Measurements from ENCODE around the gene LMLN.

DNA sequence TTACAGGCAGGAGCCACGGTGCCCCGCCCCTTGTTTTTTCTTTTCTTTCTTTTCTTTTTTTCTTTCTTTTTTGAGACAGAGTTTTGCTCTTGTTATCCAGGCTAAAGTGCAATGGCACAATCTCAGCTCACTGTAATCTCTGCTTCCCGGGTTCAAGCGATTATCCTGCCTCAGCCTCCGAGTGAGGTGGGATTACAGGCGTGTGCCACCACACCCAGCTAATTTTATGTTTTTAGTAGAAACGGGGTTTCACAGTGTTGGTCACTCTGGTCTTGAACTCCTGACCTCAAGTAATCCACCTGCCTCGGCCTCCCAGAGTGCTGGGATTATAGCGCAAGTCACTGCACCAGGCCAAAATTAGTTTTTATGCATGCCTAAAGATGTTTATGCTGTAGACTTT, 7.6 kb upstream of the LMLN start:
- TF ChIP-seq, protein P1, sequence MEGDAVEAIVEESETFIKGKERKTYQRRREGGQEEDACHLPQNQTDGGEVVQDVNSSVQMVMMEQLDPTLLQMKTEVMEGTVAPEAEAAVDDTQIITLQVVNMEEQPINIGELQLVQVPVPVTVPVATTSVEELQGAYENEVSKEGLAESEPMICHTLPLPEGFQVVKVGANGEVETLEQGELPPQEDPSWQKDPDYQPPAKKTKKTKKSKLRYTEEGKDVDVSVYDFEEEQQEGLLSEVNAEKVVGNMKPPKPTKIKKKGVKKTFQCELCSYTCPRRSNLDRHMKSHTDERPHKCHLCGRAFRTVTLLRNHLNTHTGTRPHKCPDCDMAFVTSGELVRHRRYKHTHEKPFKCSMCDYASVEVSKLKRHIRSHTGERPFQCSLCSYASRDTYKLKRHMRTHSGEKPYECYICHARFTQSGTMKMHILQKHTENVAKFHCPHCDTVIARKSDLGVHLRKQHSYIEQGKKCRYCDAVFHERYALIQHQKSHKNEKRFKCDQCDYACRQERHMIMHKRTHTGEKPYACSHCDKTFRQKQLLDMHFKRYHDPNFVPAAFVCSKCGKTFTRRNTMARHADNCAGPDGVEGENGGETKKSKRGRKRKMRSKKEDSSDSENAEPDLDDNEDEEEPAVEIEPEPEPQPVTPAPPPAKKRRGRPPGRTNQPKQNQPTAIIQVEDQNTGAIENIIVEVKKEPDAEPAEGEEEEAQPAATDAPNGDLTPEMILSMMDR (IDR thresholded peaks at IDR 0.05): no peak
- no peak for TF ChIP-seq POLR2A (IDR thresholded peaks at IDR 0.05)
